ENCODE data around the gene DPM2.

DPM2 gene

DNA sequence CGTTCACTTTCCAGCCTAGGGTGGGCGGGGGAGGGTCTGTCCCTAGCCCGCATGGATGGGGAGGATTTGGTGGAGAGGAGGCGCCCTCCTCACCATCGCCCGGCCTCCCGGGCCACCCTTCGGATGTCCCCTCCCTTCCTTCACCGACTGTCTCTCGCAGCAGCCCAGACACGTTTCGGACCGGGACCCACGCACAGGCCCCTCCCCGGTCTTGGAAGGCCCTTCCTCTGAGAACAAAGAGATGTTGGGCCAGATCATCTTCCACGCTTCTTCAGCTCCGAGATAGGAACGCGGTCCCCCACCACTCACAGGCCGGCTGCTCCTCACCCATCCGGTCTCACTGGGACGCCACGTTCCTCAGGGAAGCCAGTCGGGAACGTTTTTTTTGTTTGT, 640 bp upstream of the DPM2 start:
- Histone ChIP-seq H4K91ac (ENCODE audit: low read depth, low read length) (peak overlapping the region; percentile 47), H3K14ac (ENCODE audit: low read length) (peak overlapping the region; percentile 4), H2AFZ (ENCODE audit: insufficient read depth, low read length, poor library complexity) (peak overlapping the region; percentile 40), H4K8ac (ENCODE audit: low read depth, low read length) (peak overlapping the region; percentile 82), H3K27ac (ENCODE audit: low read depth, low read length) (peak overlapping the region; percentile 9), H3K4me1 (ENCODE audit: control insufficient read depth in 1 of 2, insufficient read depth in 2 of 2, low read length in 2 of 2) (peaks cover 9 to 19% of the 10 kb centered on the region in 2 experiments), H3K18ac (ENCODE audit: low read length) (no peak overlapping the region), H3K9ac (ENCODE audit: low read length) (no peak overlapping the region), H4K12ac (ENCODE audit: low read depth, low read length) (peak overlapping the region; percentile 7), H3K79me2 (ENCODE audit: control insufficient read depth, insufficient read depth, low read length, poor library complexity) (peaks cover 3% of the 10 kb centered on the region), H2BK5ac (ENCODE audit: low read depth, low read length, poor library complexity) (no peak overlapping the region), H3K4me3 (ENCODE audit: low read depth, low read length) (peak overlapping the region; percentile 85), H2AK5ac (ENCODE audit: low read length) (peak overlapping the region; percentile 50), H3K4ac (ENCODE audit: low read depth, low read length) (peak overlapping the region; percentile 11), H3K23ac (ENCODE audit: low read length) (no peak overlapping the region), H3K79me1 (ENCODE audit: low read length) (peaks cover 4% of the 10 kb centered on the region), H3K4me2 (ENCODE audit: low read length) (peak overlapping the region; percentile 66), H2BK12ac (ENCODE audit: low read length) (no peak overlapping the region), H2BK120ac (ENCODE audit: insufficient read depth, low read length, poor library complexity) (no peak overlapping the region), H3K9me3 (ENCODE audit: insufficient read depth, low read depth, low read length) (no peaks in the 10 kb centered on the region), H3K27me3 (ENCODE audit: insufficient read depth, low read length) (no peaks in the 10 kb centered on the region), H3K36me3 (ENCODE audit: control insufficient read depth in 1 of 2, insufficient read depth in 2 of 2, low read length in 2 of 2) (peaks cover 41 to 46% of the 10 kb centered on the region in 2 experiments)
- no CpG with 5 or more reads among the region's 25 CpGs for WGBS (ENCODE audit: extremely low coverage, insufficient coverage, insufficient read length)
- DNase-seq, result peak in 1 of 2 donors; percentile 36

- Histone ChIP-seq H3K23ac (ENCODE audit: low read length) (no peak overlapping the region), H4K12ac (ENCODE audit: low read depth, low read length) (peak overlapping the region; percentile 43), H3K9me3 (ENCODE audit: insufficient read depth, low read depth, low read length) (no peaks in the 10 kb centered on the region), H3K79me1 (ENCODE audit: low read length) (peaks cover 4% of the 10 kb centered on the region), H3K4me2 (ENCODE audit: low read length) (peak overlapping the region; percentile 94), H2AFZ (ENCODE audit: insufficient read depth, low read length, poor library complexity) (peak overlapping the region; percentile 51), H3K4me1 (ENCODE audit: control insufficient read depth in 1 of 2, insufficient read depth in 2 of 2, low read length in 2 of 2) (peaks cover 9 to 19% of the 10 kb centered on the region in 2 experiments), H2BK120ac (ENCODE audit: insufficient read depth, low read length, poor library complexity) (no peak overlapping the region), H3K4ac (ENCODE audit: low read depth, low read length) (peak overlapping the region; percentile 73), H3K36me3 (ENCODE audit: control insufficient read depth in 1 of 2, insufficient read depth in 2 of 2, low read length in 2 of 2) (peaks cover 28 to 34% of the 10 kb centered on the region in 2 experiments), H3K4me3 (ENCODE audit: low read depth, low read length) (peak overlapping the region; percentile 85), H3K27me3 (ENCODE audit: insufficient read depth, low read length) (no peaks in the 10 kb centered on the region), H3K79me2 (ENCODE audit: control insufficient read depth, insufficient read depth, low read length, poor library complexity) (peaks cover 3% of the 10 kb centered on the region), H2BK12ac (ENCODE audit: low read length) (no peak overlapping the region), H3K9ac (ENCODE audit: low read length) (peak overlapping the region; percentile 88), H3K18ac (ENCODE audit: low read length) (no peak overlapping the region), H3K27ac (ENCODE audit: low read depth, low read length) (no peak overlapping the region), H4K91ac (ENCODE audit: low read depth, low read length) (peak overlapping the region; percentile 71), H3K14ac (ENCODE audit: low read length) (peak overlapping the region; percentile 82), H4K8ac (ENCODE audit: low read depth, low read length) (peak overlapping the region; percentile 90), H2AK5ac (ENCODE audit: low read length) (peak overlapping the region; percentile 50), H2BK5ac (ENCODE audit: low read depth, low read length, poor library complexity) (no peak overlapping the region)
- no CpG with 5 or more reads among the region's 7 CpGs for WGBS (ENCODE audit: extremely low coverage, insufficient coverage, insufficient read length)
- DNase-seq, result no peak
Observed at GRCh38 chr9:127937056-127937387, 632 bp downstream of the DPM2 start.

- peaks cover 13 to 22% of the 10 kb centered on the region in 2 experiments for H3K4me1 ChIP-seq (ENCODE audit: control insufficient read depth in 1 of 2, insufficient read depth in 2 of 2, low read length in 2 of 2)
- no peak for DNase-seq
- no peak overlapping the region for H4K12ac ChIP-seq (ENCODE audit: low read depth, low read length)
- H3K9me3 ChIP-seq (ENCODE audit: insufficient read depth, low read depth, low read length), result no peaks in the 10 kb centered on the region
- no peak overlapping the region for H3K4ac ChIP-seq (ENCODE audit: low read depth, low read length)
- H2BK12ac ChIP-seq (ENCODE audit: low read length), result no peak overlapping the region
- H3K36me3 ChIP-seq (ENCODE audit: control insufficient read depth in 1 of 2, insufficient read depth in 2 of 2, low read length in 2 of 2), result peaks cover 23 to 27% of the 10 kb centered on the region in 2 experiments
- H3K18ac ChIP-seq (ENCODE audit: low read length), result no peak overlapping the region
- H4K91ac ChIP-seq (ENCODE audit: low read depth, low read length), result no peak overlapping the region
- no peak overlapping the region for H3K9ac ChIP-seq (ENCODE audit: low read length)
- H2AK5ac ChIP-seq (ENCODE audit: low read length), result no peak overlapping the region
- H3K27me3 ChIP-seq (ENCODE audit: insufficient read depth, low read length), result no peaks in the 10 kb centered on the region
- peaks cover 3% of the 10 kb centered on the region for H3K79me2 ChIP-seq (ENCODE audit: control insufficient read depth, insufficient read depth, low read length, poor library complexity)
- H2AFZ ChIP-seq (ENCODE audit: insufficient read depth, low read length, poor library complexity), result no peak overlapping the region
- no peak overlapping the region for H4K8ac ChIP-seq (ENCODE audit: low read depth, low read length)
- H3K14ac ChIP-seq (ENCODE audit: low read length), result no peak overlapping the region
- no peak overlapping the region for H3K4me3 ChIP-seq (ENCODE audit: low read depth, low read length)
- no peak overlapping the region for H3K27ac ChIP-seq (ENCODE audit: low read depth, low read length)
- no peak overlapping the region for H2BK5ac ChIP-seq (ENCODE audit: low read depth, low read length, poor library complexity)
- H3K79me1 ChIP-seq (ENCODE audit: low read length), result peaks cover 4% of the 10 kb centered on the region
- no peak overlapping the region for H2BK120ac ChIP-seq (ENCODE audit: insufficient read depth, low read length, poor library complexity)
- H3K23ac ChIP-seq (ENCODE audit: low read length), result no peak overlapping the region
- peak overlapping the region; percentile 94 for H3K4me2 ChIP-seq (ENCODE audit: low read length)
- WGBS (ENCODE audit: extremely low coverage, insufficient coverage, insufficient read length), result no CpG with 5 or more reads among the region's 14 CpGs
Observed at GRCh38 chr9:127936347-127936852, 1.3 kb downstream of the DPM2 start.

GRCh38 chr9:127935765-127936221, 1.9 kb downstream of the DPM2 start:
- H3K9me3 ChIP-seq (ENCODE audit: insufficient read depth, low read depth, low read length), result no peaks in the 10 kb centered on the region
- WGBS (ENCODE audit: extremely low coverage, insufficient coverage, insufficient read length), result no CpG with 5 or more reads among the region's 4 CpGs
- H2AK5ac ChIP-seq (ENCODE audit: low read length), result no peak overlapping the region

More at GRCh38 chr9:127935765-127936221, 1.9 kb downstream of the DPM2 start:
- Histone ChIP-seq H3K4me1 (ENCODE audit: control insufficient read depth in 1 of 2, insufficient read depth in 2 of 2, low read length in 2 of 2) (peaks cover 19 to 27% of the 10 kb centered on the region in 2 experiments), H3K4ac (ENCODE audit: low read depth, low read length) (no peak overlapping the region), H3K79me2 (ENCODE audit: control insufficient read depth, insufficient read depth, low read length, poor library complexity) (peaks cover 3% of the 10 kb centered on the region), H3K4me2 (ENCODE audit: low read length) (no peak overlapping the region), H4K8ac (ENCODE audit: low read depth, low read length) (no peak overlapping the region), H2BK12ac (ENCODE audit: low read length) (no peak overlapping the region), H2BK5ac (ENCODE audit: low read depth, low read length, poor library complexity) (no peak overlapping the region), H4K12ac (ENCODE audit: low read depth, low read length) (no peak overlapping the region), H3K79me1 (ENCODE audit: low read length) (peaks cover 4% of the 10 kb centered on the region), H3K4me3 (ENCODE audit: low read depth, low read length) (no peak overlapping the region), H2BK120ac (ENCODE audit: insufficient read depth, low read length, poor library complexity) (no peak overlapping the region), H3K23ac (ENCODE audit: low read length) (no peak overlapping the region), H3K27me3 (ENCODE audit: insufficient read depth, low read length) (no peaks in the 10 kb centered on the region), H3K27ac (ENCODE audit: low read depth, low read length) (no peak overlapping the region), H3K36me3 (ENCODE audit: control insufficient read depth in 1 of 2, insufficient read depth in 2 of 2, low read length in 2 of 2) (peaks cover 18 to 23% of the 10 kb centered on the region in 2 experiments), H4K91ac (ENCODE audit: low read depth, low read length) (no peak overlapping the region), H3K18ac (ENCODE audit: low read length) (no peak overlapping the region), H2AFZ (ENCODE audit: insufficient read depth, low read length, poor library complexity) (no peak overlapping the region), H3K14ac (ENCODE audit: low read length) (no peak overlapping the region), H3K9ac (ENCODE audit: low read length) (no peak overlapping the region)
- DNase-seq, result no peak
